Astrocyte (in vitro differentiated cells and primary cell): Measurements from ENCODE around the gene ROCK1.

Source experiments
- CTCF ChIP-seq: IDR thresholded peaks from 2 replicates; pipeline ENCODE4 v1.5.1; 2011; ENCODE audit warnings: low read depth, mild to moderate bottlenecking, inconsistent platforms, low read length, moderate library complexity; ENCODE audit not compliant: insufficient read depth
- EZH2 ChIP-seq: IDR thresholded peaks from 2 replicates; pipeline ENCODE4 v1.6.1; 2012; ENCODE audit warnings: mild to moderate bottlenecking, low read length, inconsistent platforms; ENCODE audit not compliant: insufficient read depth

GRCh38 chr18:21112543-21113105 lies 1.0 kb upstream of the ROCK1 start:
- TF ChIP-seq CTCF (no peak), EZH2 (no peak)
